BLaER1 (cell line): Measurements from ENCODE around the gene SLIT3.

ENCODE experiments used
- H3K27ac ChIP-seq: shearing (Covaris generic); formaldehyde crosslinking; 2 replicates; pipeline ENCODE4 v1.8.1; 2022
- H3K27me3 ChIP-seq: shearing (Covaris generic); formaldehyde crosslinking; 2 replicates; pipeline ENCODE4 v1.8.1; 2022
- H3K36me3 ChIP-seq: shearing (Covaris generic); formaldehyde crosslinking; 2 replicates; pipeline ENCODE4 v1.8.1; 2022
- H3K4me1 ChIP-seq: shearing (Covaris generic); formaldehyde crosslinking; 2 replicates; pipeline ENCODE4 v1.8.1; 2022
- H3K4me2 ChIP-seq: shearing (Covaris generic); formaldehyde crosslinking; 2 replicates; pipeline ENCODE4 v1.8.1; 2022
- H3K4me3 ChIP-seq: shearing (Covaris generic); formaldehyde crosslinking; 2 replicates; pipeline ENCODE4 v1.8.1; 2022
- H3K9ac ChIP-seq: shearing (Covaris generic); formaldehyde crosslinking; 2 replicates; pipeline ENCODE4 v1.8.1; 2022
- H3K9me3 ChIP-seq: shearing (Covaris generic); formaldehyde crosslinking; 2 replicates; pipeline ENCODE4 v1.8.1; 2022
- H4K20me1 ChIP-seq: shearing (Covaris generic); formaldehyde crosslinking; 2 replicates; pipeline ENCODE4 v1.8.1; 2022
- Cebpa-rat ChIP-seq: shearing (Covaris generic); IDR thresholded peaks from 2 replicates; pipeline ENCODE4 v1.8.1; 2022

SLIT3 gene

DNA sequence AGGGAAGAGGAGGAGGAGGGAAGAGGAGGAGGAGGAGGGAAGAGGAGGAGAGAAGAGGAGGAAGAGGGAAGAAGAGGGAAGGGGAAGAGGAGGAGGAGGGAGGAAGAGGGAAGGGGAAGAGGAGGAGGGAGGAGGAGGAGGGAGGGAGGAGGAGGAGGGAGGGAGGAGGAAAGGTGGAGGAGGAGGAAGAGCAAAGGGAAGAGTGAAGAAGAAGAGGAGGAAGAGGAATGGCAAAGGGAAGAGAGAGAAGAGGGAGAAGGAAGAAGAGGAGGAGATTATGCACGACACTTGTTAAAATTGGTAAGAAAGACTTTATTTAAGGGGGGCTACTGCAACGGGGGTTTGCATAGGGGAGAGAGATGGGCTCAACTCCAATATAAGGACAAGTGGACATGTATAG lies 221.2 kb downstream of the SLIT3 start:
- H3K36me3 ChIP-seq, result no peaks in the 10 kb centered on the region

DNA sequence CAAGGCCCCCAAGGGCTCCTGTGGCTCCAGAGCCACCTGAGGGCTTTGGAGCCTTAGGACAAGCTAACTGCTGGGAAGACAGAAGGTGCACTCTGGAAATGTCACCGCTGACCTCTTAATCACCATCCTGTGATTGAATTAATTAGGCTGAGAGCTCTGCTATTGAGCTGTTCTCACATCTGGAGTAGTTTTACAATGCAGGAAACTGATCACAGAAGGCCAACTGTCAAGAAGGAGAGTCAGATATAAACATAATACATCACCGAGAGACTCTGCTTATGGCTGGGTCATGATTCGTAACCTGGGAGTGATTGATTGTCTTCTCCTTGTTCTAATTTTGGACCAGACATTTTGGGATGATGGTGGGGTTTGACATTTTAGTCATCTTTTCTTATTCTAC lies 226.1 kb downstream of the SLIT3 start:
- H3K4me2 ChIP-seq, result no peak overlapping the region
- no peaks in the 10 kb centered on the region for H3K27me3 ChIP-seq
- H3K4me3 ChIP-seq, result no peak overlapping the region
- H3K36me3 ChIP-seq, result no peaks in the 10 kb centered on the region
- no peaks in the 10 kb centered on the region for H3K4me1 ChIP-seq
- peaks cover 11% of the 10 kb centered on the region; the same call in 1 of the 2 replicates for H3K9me3 ChIP-seq
- H4K20me1 ChIP-seq, result no peaks in the 10 kb centered on the region
- H3K9ac ChIP-seq, result no peak overlapping the region
- H3K27ac ChIP-seq, result no peak overlapping the region
- TF ChIP-seq Cebpa-rat, result no peak

More for the DNA sequence above, 221.2 kb downstream of the SLIT3 start:
- Histone ChIP-seq H3K9ac (no peak overlapping the region), H4K20me1 (no peaks in the 10 kb centered on the region), H3K4me2 (no peak overlapping the region), H3K27me3 (no peaks in the 10 kb centered on the region), H3K4me3 (no peak overlapping the region), H3K9me3 (no peaks in the 10 kb centered on the region), H3K4me1 (no peaks in the 10 kb centered on the region), H3K27ac (no peak overlapping the region)
- TF ChIP-seq Cebpa-rat, result no peak

DNA sequence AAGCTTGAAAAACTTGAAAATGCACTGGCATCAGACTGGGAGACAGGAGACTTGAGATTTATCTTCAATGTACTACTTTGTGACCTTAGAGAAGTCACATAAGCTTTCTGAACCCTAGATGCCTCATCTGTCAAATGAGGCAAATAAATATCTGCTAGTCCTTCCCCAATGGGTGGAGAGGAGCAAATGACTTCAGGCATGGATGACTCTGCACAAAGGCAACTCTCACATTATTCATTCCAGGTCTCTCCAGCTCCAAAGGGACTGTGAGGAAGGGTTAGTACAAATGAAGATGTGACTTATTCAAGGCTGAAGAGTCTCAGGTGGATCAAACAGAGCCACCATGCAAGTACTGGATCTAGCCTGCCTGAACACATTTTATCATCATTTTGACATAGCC lies 228.7 kb downstream of the SLIT3 start:
- no peaks in the 10 kb centered on the region for H4K20me1 ChIP-seq
- H3K4me1 ChIP-seq, result no peaks in the 10 kb centered on the region
- H3K27me3 ChIP-seq, result no peaks in the 10 kb centered on the region
- TF ChIP-seq Cebpa-rat, result no peak
- H3K4me2 ChIP-seq, result no peak overlapping the region
- peaks cover 11% of the 10 kb centered on the region; the same call in 1 of the 2 replicates for H3K9me3 ChIP-seq
- H3K27ac ChIP-seq, result no peak overlapping the region
- no peak overlapping the region for H3K9ac ChIP-seq
- no peaks in the 10 kb centered on the region for H3K36me3 ChIP-seq
- H3K4me3 ChIP-seq, result no peak overlapping the region

DNA sequence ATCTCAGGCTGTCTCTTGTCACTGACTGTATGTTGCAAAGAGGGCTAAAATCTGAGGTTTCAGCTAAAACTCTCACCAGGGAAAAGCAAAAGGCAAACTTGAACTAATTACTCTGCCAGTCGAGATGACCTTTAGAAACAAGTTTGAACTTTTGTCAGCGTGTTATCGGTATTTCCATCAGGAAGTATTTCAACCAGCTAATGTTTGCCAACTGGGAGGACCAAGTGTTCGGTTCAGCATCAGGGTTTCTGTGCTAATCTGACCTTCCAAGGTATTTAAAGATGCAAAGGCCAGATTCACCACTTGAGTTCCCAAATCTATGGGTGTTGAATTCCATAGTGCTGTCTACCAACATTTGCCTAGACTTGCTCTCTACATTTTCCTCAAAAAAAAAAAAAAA lies 230.5 kb downstream of the SLIT3 start:
- Histone ChIP-seq H3K27ac (no peak overlapping the region), H3K9ac (no peak overlapping the region), H3K36me3 (no peaks in the 10 kb centered on the region), H3K27me3 (no peaks in the 10 kb centered on the region), H3K4me3 (no peak overlapping the region), H3K4me1 (no peaks in the 10 kb centered on the region), H4K20me1 (no peaks in the 10 kb centered on the region), H3K4me2 (no peak overlapping the region), H3K9me3 (peaks cover 11% of the 10 kb centered on the region; the same call in 1 of the 2 replicates)
- no peak for TF ChIP-seq Cebpa-rat

DNA sequence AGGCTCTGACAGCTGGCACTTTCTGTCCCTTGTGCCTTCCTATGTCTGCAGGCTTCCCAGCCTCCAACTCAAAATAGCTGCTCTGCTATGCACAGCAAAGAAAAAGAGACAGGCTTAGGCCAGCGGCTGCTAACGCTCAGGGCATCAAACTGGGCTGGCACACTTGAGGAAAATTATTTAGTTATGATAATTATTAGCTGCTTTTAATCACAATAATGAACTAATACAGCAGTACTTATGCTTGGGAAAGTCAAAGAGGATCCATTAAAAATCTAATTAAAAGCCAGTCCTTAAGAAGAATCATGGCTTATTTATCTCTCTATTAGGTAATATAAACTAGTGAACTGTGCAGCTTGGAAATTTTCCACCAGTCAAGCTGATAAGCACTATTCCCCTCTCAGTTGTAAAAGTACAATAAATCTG lies 233.2 kb downstream of the SLIT3 start:
- Histone ChIP-seq H3K9ac (no peak overlapping the region), H3K9me3 (no peaks in the 10 kb centered on the region), H3K4me1 (no peaks in the 10 kb centered on the region), H3K4me2 (no peak overlapping the region), H3K4me3 (no peak overlapping the region), H4K20me1 (no peaks in the 10 kb centered on the region), H3K36me3 (no peaks in the 10 kb centered on the region), H3K27me3 (no peaks in the 10 kb centered on the region), H3K27ac (no peak overlapping the region)
- no peak for TF ChIP-seq Cebpa-rat

DNA sequence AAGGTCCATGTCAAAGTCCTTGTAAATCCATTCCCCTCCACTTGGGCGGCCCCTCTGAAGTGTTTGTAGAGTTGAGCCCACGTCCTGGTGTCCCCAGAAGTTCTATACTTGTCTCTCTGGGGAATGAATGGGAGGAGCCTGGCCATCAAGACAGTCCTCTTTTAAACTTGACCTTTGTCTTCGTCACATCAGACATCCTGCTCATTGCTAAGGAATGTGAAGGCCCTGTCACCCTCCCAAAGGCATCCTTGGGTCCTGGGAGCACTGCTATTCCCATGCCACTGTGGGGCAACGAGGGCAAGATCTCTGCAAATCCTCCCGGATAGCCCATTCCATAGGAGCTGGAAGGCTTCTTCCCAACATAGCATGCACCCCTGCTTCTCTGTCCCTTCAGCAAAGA lies 235.5 kb downstream of the SLIT3 start:
- no peak overlapping the region for H3K9ac ChIP-seq
- no peak for TF ChIP-seq Cebpa-rat
- no peaks in the 10 kb centered on the region for H3K36me3 ChIP-seq
- H3K9me3 ChIP-seq, result no peaks in the 10 kb centered on the region
- H3K27me3 ChIP-seq, result no peaks in the 10 kb centered on the region
- H3K4me1 ChIP-seq, result no peaks in the 10 kb centered on the region
- H3K4me2 ChIP-seq, result no peak overlapping the region
- H3K4me3 ChIP-seq, result no peak overlapping the region
- H3K27ac ChIP-seq, result no peak overlapping the region
- H4K20me1 ChIP-seq, result no peaks in the 10 kb centered on the region

DNA sequence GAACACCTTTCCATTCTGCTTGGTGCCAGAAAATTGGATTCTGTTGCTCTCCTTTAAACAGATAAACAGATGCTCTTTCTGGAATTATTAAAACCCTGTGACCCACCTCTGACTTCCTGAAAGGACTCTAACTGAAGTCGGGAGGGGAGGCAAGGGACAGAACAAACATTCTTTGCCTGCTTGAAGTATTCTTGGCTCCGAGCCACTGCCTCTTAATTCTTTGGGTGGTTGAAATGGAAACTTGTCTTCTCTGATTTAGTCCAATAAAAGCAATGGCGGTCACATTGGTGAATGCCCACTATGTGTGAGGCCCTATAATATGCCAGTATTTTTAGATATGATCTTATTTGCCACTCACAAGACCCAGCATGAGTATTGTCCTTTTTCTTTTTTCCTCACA lies 236.8 kb downstream of the SLIT3 start:
- no peaks in the 10 kb centered on the region for H3K27me3 ChIP-seq

DNA sequence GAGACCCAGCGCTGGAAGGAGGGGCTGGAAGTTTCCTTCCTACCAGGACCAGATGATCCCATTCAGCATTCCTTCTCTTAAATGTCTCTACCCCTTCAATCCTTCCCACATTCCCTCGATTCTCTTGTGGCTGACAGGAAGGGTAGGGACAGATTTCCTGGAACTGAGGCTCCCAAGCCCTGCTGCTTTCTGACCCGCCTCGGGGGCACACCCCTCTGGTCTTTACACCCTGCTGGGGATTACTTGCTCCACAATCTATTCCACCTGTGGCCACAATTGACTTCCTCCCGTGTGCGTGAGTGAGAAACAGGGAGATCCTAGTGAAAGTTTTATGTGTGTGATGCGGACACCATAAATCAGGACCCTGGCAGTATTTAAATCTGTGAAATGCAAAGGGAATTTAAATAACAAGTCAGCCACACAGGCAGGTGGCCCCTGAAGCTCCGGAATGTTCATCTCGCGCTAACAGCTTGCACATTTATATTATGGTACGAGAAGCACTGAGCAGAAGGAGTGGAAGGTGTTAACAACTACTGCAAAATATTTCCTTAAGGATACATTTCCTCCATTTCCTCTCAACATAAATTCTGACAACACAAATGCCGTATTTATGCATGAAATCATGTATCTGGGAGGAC lies 237.5 kb downstream of the SLIT3 start:
- Histone ChIP-seq H3K9ac (no peak overlapping the region), H3K4me1 (no peaks in the 10 kb centered on the region), H4K20me1 (no peaks in the 10 kb centered on the region), H3K9me3 (no peaks in the 10 kb centered on the region), H3K4me3 (no peak overlapping the region), H3K27me3 (no peaks in the 10 kb centered on the region), H3K4me2 (no peak overlapping the region), H3K27ac (no peak overlapping the region), H3K36me3 (no peaks in the 10 kb centered on the region)
- TF ChIP-seq Cebpa-rat, result no peak

More for the DNA sequence above, 236.8 kb downstream of the SLIT3 start:
- Histone ChIP-seq H3K27ac (no peak overlapping the region), H3K9ac (no peak overlapping the region), H3K36me3 (no peaks in the 10 kb centered on the region), H3K9me3 (no peaks in the 10 kb centered on the region), H4K20me1 (no peaks in the 10 kb centered on the region), H3K4me1 (no peaks in the 10 kb centered on the region), H3K4me2 (no peak overlapping the region), H3K4me3 (no peak overlapping the region)
- TF ChIP-seq Cebpa-rat, result no peak

DNA sequence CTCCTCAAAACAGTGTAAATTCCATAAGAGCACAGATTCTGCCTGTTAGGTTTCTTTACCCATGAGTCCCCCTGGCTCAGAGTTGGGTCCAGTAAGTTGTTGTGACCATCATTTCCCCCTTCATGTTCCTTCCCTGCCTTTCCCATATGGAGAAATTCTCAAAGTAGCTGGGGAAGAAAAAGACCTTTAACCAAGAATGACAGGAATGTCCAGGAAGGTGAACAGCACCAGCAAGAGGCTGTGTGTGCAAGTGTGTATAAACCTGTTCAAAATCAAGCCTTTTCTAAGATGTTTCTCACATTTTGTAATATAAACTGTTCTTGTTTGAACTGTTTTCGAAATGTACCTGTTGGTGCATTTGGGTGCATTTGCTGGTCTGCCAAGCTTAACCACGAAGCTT lies 238.2 kb downstream of the SLIT3 start:
- H3K9ac ChIP-seq, result no peak overlapping the region
- no peaks in the 10 kb centered on the region for H3K9me3 ChIP-seq
- H3K4me2 ChIP-seq, result no peak overlapping the region
- no peak overlapping the region for H3K27ac ChIP-seq
- H3K4me1 ChIP-seq, result no peaks in the 10 kb centered on the region
- no peaks in the 10 kb centered on the region for H3K36me3 ChIP-seq
- H3K27me3 ChIP-seq, result no peaks in the 10 kb centered on the region
- H3K4me3 ChIP-seq, result no peak overlapping the region
- H4K20me1 ChIP-seq, result no peaks in the 10 kb centered on the region
- no peak for TF ChIP-seq Cebpa-rat

DNA sequence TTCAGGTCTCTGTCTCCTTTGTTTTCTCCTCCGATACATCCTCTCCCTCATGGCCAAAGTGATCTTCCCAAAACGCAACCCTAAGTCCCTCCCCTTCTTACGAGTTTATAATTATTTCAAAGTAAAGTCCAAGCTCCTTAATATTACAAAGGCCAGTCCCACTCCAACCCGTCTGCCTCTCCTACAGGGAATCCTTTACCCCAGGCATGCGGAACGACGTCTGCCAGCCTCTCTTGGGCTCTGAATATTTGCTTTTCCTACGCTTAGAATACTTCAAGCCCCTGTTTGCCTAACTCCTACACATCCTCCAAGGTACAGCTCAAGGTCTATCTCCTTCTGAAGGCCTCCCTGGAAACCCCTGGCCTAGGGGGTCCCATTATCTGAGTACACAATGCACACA lies 246.4 kb downstream of the SLIT3 start:
- no peaks in the 10 kb centered on the region for H3K27me3 ChIP-seq

DNA sequence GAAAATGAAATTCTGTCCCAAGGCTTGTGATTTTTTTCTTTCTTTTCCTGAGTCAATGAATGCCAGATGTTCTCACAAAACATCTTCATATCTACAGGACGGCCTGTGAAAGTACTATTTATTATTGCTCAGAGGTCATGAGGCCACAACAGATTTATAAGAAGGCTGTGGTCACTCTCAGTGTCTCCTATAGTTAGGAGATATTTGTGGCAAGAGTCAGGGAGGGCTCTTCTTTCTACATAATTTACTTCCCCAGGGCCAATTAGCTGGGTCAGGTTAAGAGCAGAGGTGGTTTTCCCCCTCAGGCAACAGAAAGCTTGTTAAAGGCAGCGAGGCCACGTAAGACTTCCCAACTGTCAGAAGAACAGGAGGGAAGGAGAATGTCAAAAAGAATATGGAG lies 248.7 kb downstream of the SLIT3 start:
- H3K4me2 ChIP-seq, result peak overlapping the region; percentile 69; the same call in 1 of the 2 replicates
- peaks cover 22% of the 10 kb centered on the region for H3K4me1 ChIP-seq
- H3K4me3 ChIP-seq, result no peak overlapping the region
- H4K20me1 ChIP-seq, result no peaks in the 10 kb centered on the region
- no peak overlapping the region for H3K9ac ChIP-seq
- TF ChIP-seq Cebpa-rat, result no peak
- no peaks in the 10 kb centered on the region for H3K36me3 ChIP-seq
- no peak overlapping the region for H3K27ac ChIP-seq
- H3K27me3 ChIP-seq, result no peaks in the 10 kb centered on the region
- H3K9me3 ChIP-seq, result no peaks in the 10 kb centered on the region

More for the DNA sequence above, 246.4 kb downstream of the SLIT3 start:
- no peaks in the 10 kb centered on the region for H4K20me1 ChIP-seq
- H3K4me2 ChIP-seq, result no peak overlapping the region
- H3K9ac ChIP-seq, result no peak overlapping the region
- peaks cover 22% of the 10 kb centered on the region for H3K4me1 ChIP-seq
- H3K4me3 ChIP-seq, result no peak overlapping the region
- no peaks in the 10 kb centered on the region for H3K9me3 ChIP-seq
- H3K36me3 ChIP-seq, result no peaks in the 10 kb centered on the region
- H3K27ac ChIP-seq, result no peak overlapping the region
- no peak for TF ChIP-seq Cebpa-rat
